Measurements from ENCODE around the gene POLR2I. TPM values are rescaled to one million over a fixed set of nuclear protein-coding genes. Genes with fewer than 3 reads are reported as not detected.
"Not testable (repeated sequence)": the region's sequence is repeated elsewhere in the genome, so short reads cannot be mapped to it uniquely, and the experiment has no call there.

Gene POLR2I
- total RNA-seq, 1 donor from 2014 or later: 83.4 TPM

- peak overlapping the region; percentile 89 for H3K4me3 Mint-ChIP-seq
- H3K4me1 Mint-ChIP-seq: peaks cover 23% of the 10 kb centered on the region
- H3K9me3 Mint-ChIP-seq: no peaks in the 10 kb centered on the region
- no peaks in the 10 kb centered on the region for H3K27me3 Mint-ChIP-seq
- peak overlapping the region; percentile 95 for H3K27ac Mint-ChIP-seq
- peaks cover 43% of the 10 kb centered on the region for H3K36me3 Mint-ChIP-seq (ENCODE audit: low read depth)
- intact Hi-C loops (cut with micrococcal nuclease): no loop called here
- peak; percentile 97 for DNase-seq
Observed at GRCh38 chr19:36141039-36141927, 26.6 kb upstream of the POLR2I start.

- H3K4me1 Mint-ChIP-seq: peaks cover 23% of the 10 kb centered on the region
Observed at GRCh38 chr19:36140304-36141038, 25.8 kb upstream of the POLR2I start.

GRCh38 chr19:36139473-36140303 lies 25.0 kb upstream of the POLR2I start, which contains the start of gene CAPNS1:
Gene CAPNS1, plus strand, starts transcription at chr19:36140066. Its CDS starts 946 bp downstream, at chr19:36141012.
- peak within 1 kb of the TSS; percentile 89 for H3K4me3 Mint-ChIP-seq
- H3K27ac Mint-ChIP-seq: peak within 1 kb of the TSS; percentile 95
- no peaks in the 10 kb centered on the region for H3K9me3 Mint-ChIP-seq
- intact Hi-C loops (cut with micrococcal nuclease): loop anchor here (1.0 kb wide), 4 partner anchors 11 to 85 kb away; partner anchors contain the start of genes TBCB, THAP8, WDR62 and ZNF565
- peaks cover 29% of the 10 kb centered on the region for H3K36me3 Mint-ChIP-seq (ENCODE audit: low read depth)
- peaks cover 23% of the 10 kb centered on the region for H3K4me1 Mint-ChIP-seq
- no peaks in the 10 kb centered on the region for H3K27me3 Mint-ChIP-seq
- DNase-seq: peak; percentile 98

More at GRCh38 chr19:36140304-36141038, 25.8 kb upstream of the POLR2I start:
- DNase-seq: peak; percentile 79
- Mint-ChIP-seq H3K9me3 (no peaks in the 10 kb centered on the region), H3K36me3 (ENCODE audit: low read depth) (peaks cover 36% of the 10 kb centered on the region), H3K27ac (peak overlapping the region; percentile 95), H3K27me3 (no peaks in the 10 kb centered on the region), H3K4me3 (peak overlapping the region; percentile 89)
- intact Hi-C loops (cut with micrococcal nuclease): loop anchor here (1.0 kb wide), 3 partner anchors 12 to 74 kb away; partner anchors contain the start of genes TBCB and ZNF565

- no peak for DNase-seq
- peaks cover 23% of the 10 kb centered on the region for H3K4me1 Mint-ChIP-seq
- intact Hi-C loops (cut with micrococcal nuclease): loop anchor here (1.0 kb wide), 1 partner anchor 85 kb away; the partner anchor contains the start of genes THAP8 and WDR62
Observed at GRCh38 chr19:36139120-36139472, 24.4 kb upstream of the POLR2I start.

GRCh38 chr19:36136964-36137686 lies 22.4 kb upstream of the POLR2I start:
- Mint-ChIP-seq H3K27me3 (no peaks in the 10 kb centered on the region), H3K4me3 (no peak overlapping the region), H3K36me3 (ENCODE audit: low read depth) (peaks cover 13% of the 10 kb centered on the region), H3K27ac (no peak overlapping the region), H3K4me1 (peaks cover 26% of the 10 kb centered on the region), H3K9me3 (no peaks in the 10 kb centered on the region)
- intact Hi-C loops (cut with micrococcal nuclease): no loop called here
- DNase-seq: no peak

More at GRCh38 chr19:36139120-36139472, 24.4 kb upstream of the POLR2I start:
- Mint-ChIP-seq H3K36me3 (ENCODE audit: low read depth) (peaks cover 25% of the 10 kb centered on the region), H3K4me3 (peak overlapping the region; percentile 89), H3K27ac (peak overlapping the region; percentile 95), H3K9me3 (no peaks in the 10 kb centered on the region), H3K27me3 (no peaks in the 10 kb centered on the region)

GRCh38 chr19:36134867-36135266 lies 20.2 kb upstream of the POLR2I start:
- H3K4me3 Mint-ChIP-seq; H3K27me3 Mint-ChIP-seq; H3K27ac Mint-ChIP-seq; intact Hi-C loops (cut with micrococcal nuclease); H3K9me3 Mint-ChIP-seq; DNase-seq; H3K36me3 Mint-ChIP-seq (ENCODE audit: low read depth): not testable (repeated sequence)
- peaks cover 21% of the 10 kb centered on the region for H3K4me1 Mint-ChIP-seq

- H3K36me3 Mint-ChIP-seq (ENCODE audit: low read depth); H3K9me3 Mint-ChIP-seq; intact Hi-C loops (cut with micrococcal nuclease): not testable (repeated sequence)
Observed at GRCh38 chr19:36131221-36131620, 16.5 kb upstream of the POLR2I start.

GRCh38 chr19:36128392-36128736 lies 13.7 kb upstream of the POLR2I start:
- intact Hi-C loops (cut with micrococcal nuclease): loop anchor here (1.0 to 5.0 kb wide), 4 partner anchors 12 to 559 kb away; partner anchors contain the start of genes CAPNS1, SDHAF1, ZNF566 and ZNF567
- peaks cover 22% of the 10 kb centered on the region for H3K4me1 Mint-ChIP-seq

More at GRCh38 chr19:36131221-36131620, 16.5 kb upstream of the POLR2I start:
- not testable (repeated sequence) for H3K27me3 Mint-ChIP-seq, H3K27ac Mint-ChIP-seq, DNase-seq, H3K4me3 Mint-ChIP-seq
- H3K4me1 Mint-ChIP-seq: peaks cover 22% of the 10 kb centered on the region

GRCh38 chr19:36125557-36125956 lies 10.9 kb upstream of the POLR2I start:
- Mint-ChIP-seq H3K4me3 (no peak overlapping the region), H3K4me1 (peaks cover 12% of the 10 kb centered on the region), H3K27ac (peak overlapping the region; percentile 44), H3K27me3 (no peaks in the 10 kb centered on the region), H3K9me3 (no peaks in the 10 kb centered on the region), H3K36me3 (ENCODE audit: low read depth) (peaks cover 31% of the 10 kb centered on the region)
- no peak for DNase-seq
- intact Hi-C loops (cut with micrococcal nuclease): loop anchor here (5.0 kb wide), 3 partner anchors 128 to 562 kb away; partner anchors contain the start of genes SDHAF1, ZNF566 and ZNF567

More at GRCh38 chr19:36128392-36128736, 13.7 kb upstream of the POLR2I start:
- Mint-ChIP-seq H3K27ac (peak overlapping the region; percentile 98), H3K4me3 (peak overlapping the region; percentile 84), H3K27me3 (no peaks in the 10 kb centered on the region), H3K9me3 (no peaks in the 10 kb centered on the region), H3K36me3 (ENCODE audit: low read depth) (peaks cover 16% of the 10 kb centered on the region)
- no peak for DNase-seq

- no peaks in the 10 kb centered on the region for H3K9me3 Mint-ChIP-seq
- no peak overlapping the region for H3K27ac Mint-ChIP-seq
- intact Hi-C loops (cut with micrococcal nuclease): no loop called here
- DNase-seq: no peak
- no peak overlapping the region for H3K4me3 Mint-ChIP-seq
- H3K36me3 Mint-ChIP-seq (ENCODE audit: low read depth): peaks cover 55% of the 10 kb centered on the region
- peaks cover 12% of the 10 kb centered on the region for H3K4me1 Mint-ChIP-seq
- H3K27me3 Mint-ChIP-seq: no peaks in the 10 kb centered on the region
Observed at GRCh38 chr19:36121486-36122124, 6.9 kb upstream of the POLR2I start.

GRCh38 chr19:36120984-36121358 lies 6.3 kb upstream of the POLR2I start:
- Mint-ChIP-seq H3K27me3 (no peaks in the 10 kb centered on the region), H3K36me3 (ENCODE audit: low read depth) (peaks cover 55% of the 10 kb centered on the region), H3K4me3 (no peak overlapping the region), H3K4me1 (peaks cover 16% of the 10 kb centered on the region), H3K9me3 (no peaks in the 10 kb centered on the region), H3K27ac (no peak overlapping the region)
- intact Hi-C loops (cut with micrococcal nuclease): no loop called here
- DNase-seq: no peak

Data from activated CD4-positive, alpha-beta T cell treated with anti-CD3 and anti-CD28 coated beads, Interleukin-2, amount 10 ng/mL, durations not matched to agents 24 days and 14 days (primary cell).